K562 (cell line): ENCODE data around the gene GOLT1A. TPM values are rescaled to one million over a fixed set of nuclear protein-coding genes. Genes with fewer than 3 reads are reported as not detected.

Source experiments
- ATF2 ChIP-seq: sonication (generic); formaldehyde crosslinking; IDR thresholded peaks from 2 replicates; pipeline ENCODE4 v1.8.1; 2022; ENCODE audit warnings: missing genetic modification reagents
- CBX3 ChIP-seq, 2 experiments: IDR thresholded peaks; 1 replicate in 1 of 2; 2 replicates in 1 of 2; pipeline ENCODE4 v1.6.1; 2012; ENCODE audit warnings: inconsistent platforms in 2 of 2, low read length in 2 of 2, borderline replicate concordance in 1 of 2, control low read depth in 1 of 2
- CHCHD3 ChIP-seq: fragments of 250-450 bp; sonication (Bioruptor Pico); IDR thresholded peaks from 2 replicates; pipeline ENCODE4 v2.1.2; 2022; ENCODE audit warnings: mild to moderate bottlenecking
- CHD4 ChIP-seq: fragments of 200-600 bp; sonication (generic); IDR thresholded peaks from 3 replicates; pipeline ENCODE4 v1.6.1; 2012; ENCODE audit warnings: low read depth, mild to moderate bottlenecking, mixed read lengths, low read length, inconsistent platforms; ENCODE audit not compliant: insufficient read depth, insufficient replicate concordance, poor library complexity, severe bottlenecking
- ELF4 ChIP-seq: fragments of 450-650 bp; formaldehyde crosslinking; IDR thresholded peaks from 2 replicates; pipeline ENCODE4 v1.4.0; 2022; ENCODE audit warnings: missing genetic modification characterization
- MCM7 ChIP-seq, 2 experiments: fragments of 450-650 bp; IDR thresholded peaks; 2 replicates each; pipeline ENCODE4 v1.6.1; 2016 to 2018
- PATZ1 ChIP-seq: fragments of 250-450 bp; sonication (Bioruptor Pico); IDR thresholded peaks from 2 replicates; pipeline ENCODE4 v1.5.0; 2020; ENCODE audit warnings: mild to moderate bottlenecking, borderline replicate concordance
- PBX2 ChIP-seq, 2 experiments: IDR thresholded peaks in 1 of 2; conservative IDR thresholded peaks in 1 of 2; 2 replicates each; pipeline ENCODE4 v1.6.1; 2016; ENCODE audit warnings: low read depth in 2 of 2, mild to moderate bottlenecking in 1 of 2, missing compliant biosample characterization in 1 of 2, missing genetic modification characterization in 1 of 2, moderate library complexity in 1 of 2
- SNRNP70 ChIP-seq: fragments of 200-400 bp; formaldehyde crosslinking; optimal IDR thresholded peaks from 2 replicates; pipeline ENCODE3; 2017; ENCODE audit warnings: low read depth, low read length
- SRSF9 ChIP-seq: fragments of 200-400 bp; formaldehyde crosslinking; IDR thresholded peaks from 2 replicates; pipeline ENCODE4 v1.6.1; 2017; ENCODE audit warnings: low read depth, low read length, borderline replicate concordance
- ZNF212 ChIP-seq: fragments of 450-650 bp; formaldehyde crosslinking; IDR thresholded peaks from 2 replicates; pipeline ENCODE4 v1.4.0; 2020; ENCODE audit warnings: mild to moderate bottlenecking
- ZNF408 ChIP-seq: fragments of 250-450 bp; sonication (Bioruptor Pico); IDR thresholded peaks from 2 replicates; pipeline ENCODE4 v1.4.0; 2020; ENCODE audit warnings: low read depth, mild to moderate bottlenecking, moderate library complexity
- ZNF512 ChIP-seq: IDR thresholded peaks from 2 replicates; pipeline ENCODE4 v1.6.1; 2016; ENCODE audit warnings: missing genetic modification characterization, missing compliant biosample characterization
- ZNF609 ChIP-seq: sonication (generic); formaldehyde crosslinking; IDR thresholded peaks from 2 replicates; pipeline ENCODE4 v1.8.1; 2023; ENCODE audit warnings: missing genetic modification reagents, mild to moderate bottlenecking, borderline replicate concordance
- polyA plus RNA-seq, 8 experiments: library from polyadenylated mRNA; depleted of rRNA in 4 of 8; stranded (reverse) in 5 of 8; unstranded in 3 of 8; fragments of >200 nt; fragmentation: Nextera tagmentation in 2 of 8; fragmentation: Illumina TruSeq in 1 of 8; extraction: Ambion mirVana in 2 of 8; extraction: Trizol in 1 of 8; gene quantifications; 2 replicates each; pipeline versions ENCODE4 v1.2.1 to v1.2.3, GENCODE V29; 2011 to 2014; ENCODE audit warnings: inconsistent platforms in 1 of 8, missing spikeins in 1 of 8
- total RNA-seq, 7 experiments: library from RNA; depleted of rRNA in 6 of 7; stranded (reverse); fragments of >200 nt in 6 of 7; fragmentation: Illumina TruSeq in 2 of 7; extraction: Trizol in 2 of 7; gene quantifications; 2 replicates each; pipeline versions ENCODE4 v1.2.1 to v1.2.3, GENCODE V29; 2011 to 2021; ENCODE audit warnings: low replicate concordance in 1 of 7

The GOLT1A gene
- total and polyA plus RNA-seq, 9 of the 15 experiments (the other 6 are each of a cell fraction or from before 2014, with no cell fraction given): not detected

- TF ChIP-seq ZNF609 (peak; percentile 75; the same call in 1 of the 2 replicates), PATZ1 (CRISPR knock-in tag) (no peak), ZNF512 (tag) (no peak), ATF2 (CRISPR knock-in tag) (peak; percentile 90; the same call in 1 of the 2 replicates), CHD4 (no peak), SRSF9 (no peak), CBX3 (IDR thresholded peaks at IDR 0.05; ENCODE audit: borderline replicate concordance in 1 of 2, low read length in 2 of 2) (0 out of 3 replicates have a peak, but pooled peaks of 1 of the 2 experiments have one; percentile 12), PBX2 (CRISPR knock-in tag; IDR thresholded peaks at IDR 0.05; ENCODE audit: low read depth) (peak; percentile 41), PBX2 (tag; conservative IDR thresholded peaks at IDR 0.05; ENCODE audit: low read depth) (peak; percentile 78), ZNF212 (CRISPR knock-in tag) (no peak), CHCHD3 (CRISPR knock-in tag) (no peak), MCM7 (IDR thresholded peaks at IDR 0.05) (no peak), ELF4 (CRISPR knock-in tag) (peak; percentile 83), SNRNP70 (no peak), ZNF408 (CRISPR knock-in tag) (no peak)
Measured at GRCh38 chr1:204177133-204177532, 36.7 kb downstream of the GOLT1A start (continued).
